Epithelial cell of prostate (primary cell): ENCODE data around the gene TMEM191C.
"Not testable (repeated sequence)": the region's sequence is repeated elsewhere in the genome, so short reads cannot be mapped to it uniquely, and the experiment has no call there.

Experiments used
- DNase-seq: peaks from one replicate; pipeline ENCODE4 v3.0.0-alpha.2; 2011; ENCODE audit warnings: low read depth, low spot score
- H3K27ac ChIP-seq: fragments of 450-650 bp; 2 replicates; pipeline ENCODE4 v1.5.1; 2017; ENCODE audit warnings: mild to moderate bottlenecking

The TMEM191C gene

DNA sequence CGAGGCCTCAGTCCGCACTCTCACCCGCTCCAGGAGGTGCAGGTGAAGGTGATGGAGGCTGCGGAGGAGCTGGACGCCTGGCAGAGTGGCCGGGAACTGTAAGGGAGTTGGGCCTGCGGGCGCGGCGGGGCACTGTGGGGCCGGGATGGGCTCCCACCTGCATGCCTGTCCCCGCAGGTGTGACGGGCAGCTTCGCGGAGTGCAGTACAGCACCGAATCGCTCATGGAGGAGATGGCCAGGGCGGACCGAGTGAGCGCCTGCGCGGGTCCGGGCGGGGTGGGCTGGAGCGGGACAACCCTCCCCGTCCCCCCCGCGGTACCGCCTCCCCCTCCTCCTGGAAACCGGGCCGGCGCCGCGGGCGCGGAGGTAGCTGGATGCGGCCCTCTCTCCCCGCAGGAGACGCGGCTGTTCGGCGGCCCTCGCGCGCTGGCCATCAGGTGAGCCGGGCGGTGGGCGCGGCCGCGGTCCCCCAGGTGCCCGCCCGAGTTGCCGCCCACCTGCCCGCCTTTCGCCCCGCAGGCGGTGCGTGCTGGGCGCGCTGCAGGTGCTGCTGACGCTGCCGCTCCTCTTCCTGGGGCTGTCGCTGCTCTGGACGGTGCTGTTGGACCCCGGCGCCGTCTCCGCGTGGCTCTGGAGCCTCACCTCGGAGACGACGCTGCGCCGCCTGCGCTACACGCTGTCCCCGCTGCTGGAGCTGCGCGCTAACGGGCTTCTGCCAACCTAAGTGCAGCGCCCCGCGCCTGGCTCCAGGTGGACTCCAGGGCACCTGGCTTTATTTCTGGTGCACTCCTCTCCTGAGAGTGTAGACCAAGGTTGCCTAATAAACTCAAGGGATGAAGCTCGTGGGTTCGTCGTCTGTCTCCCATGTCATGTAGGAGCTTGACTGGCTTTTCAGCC is 2.2 kb downstream of the TMEM191C start:
- not testable (repeated sequence) for H3K27ac ChIP-seq, DNase-seq

- H3K27ac ChIP-seq, DNase-seq: not testable (repeated sequence)
Measured at GRCh38 chr22:21472984-21473383, 5.8 kb downstream of the TMEM191C start.

- not testable (repeated sequence) for DNase-seq, H3K27ac ChIP-seq
Measured at GRCh38 chr22:21473664-21474063, 6.5 kb downstream of the TMEM191C start.

DNA sequence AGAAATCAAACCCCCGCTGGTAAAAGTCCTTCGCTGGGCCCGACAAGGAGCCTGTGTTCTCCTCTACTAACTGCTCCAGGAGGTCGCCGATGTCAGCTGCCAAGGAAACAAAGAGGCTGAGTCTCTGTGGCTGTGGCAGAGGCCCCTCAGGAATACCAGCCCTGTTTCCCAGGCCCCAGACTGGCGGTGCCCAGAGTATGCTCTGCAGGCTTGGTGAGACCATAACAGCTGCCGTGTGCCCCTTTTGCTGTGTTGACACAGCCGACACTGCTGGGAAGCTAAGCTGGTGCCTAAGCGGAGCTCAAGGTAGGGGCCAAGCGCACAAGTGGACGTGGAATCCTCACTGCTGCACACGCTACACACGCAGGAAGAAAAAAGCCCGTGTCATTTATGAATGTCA is 16.9 kb downstream of the TMEM191C start:
- not testable (repeated sequence) for H3K27ac ChIP-seq, DNase-seq

- H3K27ac ChIP-seq, DNase-seq: not testable (repeated sequence)
Measured at GRCh38 chr22:21487723-21488122, 20.5 kb downstream of the TMEM191C start.

DNA sequence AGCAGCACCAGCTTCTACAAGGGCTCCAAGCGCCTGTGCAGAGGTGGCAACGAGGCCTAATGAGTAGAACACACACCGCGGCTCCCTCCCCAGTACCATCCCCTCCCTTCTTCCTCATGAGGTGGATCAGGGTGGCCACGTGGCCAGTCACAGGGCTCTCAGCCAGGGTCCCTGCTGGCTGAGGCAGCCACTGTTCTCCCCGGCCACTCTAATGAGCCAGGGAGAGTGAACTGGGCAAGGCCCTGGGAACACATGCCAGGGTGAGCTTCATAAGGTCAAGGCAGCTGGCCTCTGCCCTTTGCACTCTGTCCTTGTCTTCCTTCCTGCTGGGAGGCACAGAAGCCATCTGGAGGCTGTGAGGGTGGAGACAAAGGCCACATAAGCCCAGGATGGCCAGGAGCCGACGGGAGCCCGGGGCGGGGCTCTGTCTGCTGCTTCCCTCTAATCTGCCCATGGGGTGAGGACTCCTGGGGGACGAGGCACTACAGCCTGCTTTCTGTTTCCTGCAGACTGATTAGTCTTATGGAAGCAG is 22.0 kb downstream of the TMEM191C start:
- DNase-seq: not testable (repeated sequence)

DNA sequence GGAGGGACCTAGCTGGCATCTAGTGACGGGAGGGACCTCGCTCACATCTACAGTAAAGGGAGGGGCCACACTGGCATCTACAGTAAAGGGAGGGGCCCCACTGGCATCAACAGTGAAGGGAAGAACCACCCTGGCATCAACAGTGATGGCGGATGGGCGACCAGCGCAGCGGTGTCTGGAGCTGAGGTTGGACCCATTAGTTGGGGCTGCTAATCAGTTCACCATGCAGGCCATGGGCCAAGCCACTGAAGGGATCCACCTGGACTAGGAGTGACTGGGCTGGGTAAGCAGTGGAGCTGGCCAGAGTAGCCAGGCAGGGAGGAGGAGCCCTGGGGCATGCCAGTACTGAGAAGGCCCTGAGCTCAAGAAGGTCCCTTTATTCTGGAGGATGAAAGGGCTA is 23.4 kb downstream of the TMEM191C start:
- not testable (repeated sequence) for DNase-seq, H3K27ac ChIP-seq

More for the DNA sequence above, 22.0 kb downstream of the TMEM191C start:
- H3K27ac ChIP-seq: not testable (repeated sequence)

DNA sequence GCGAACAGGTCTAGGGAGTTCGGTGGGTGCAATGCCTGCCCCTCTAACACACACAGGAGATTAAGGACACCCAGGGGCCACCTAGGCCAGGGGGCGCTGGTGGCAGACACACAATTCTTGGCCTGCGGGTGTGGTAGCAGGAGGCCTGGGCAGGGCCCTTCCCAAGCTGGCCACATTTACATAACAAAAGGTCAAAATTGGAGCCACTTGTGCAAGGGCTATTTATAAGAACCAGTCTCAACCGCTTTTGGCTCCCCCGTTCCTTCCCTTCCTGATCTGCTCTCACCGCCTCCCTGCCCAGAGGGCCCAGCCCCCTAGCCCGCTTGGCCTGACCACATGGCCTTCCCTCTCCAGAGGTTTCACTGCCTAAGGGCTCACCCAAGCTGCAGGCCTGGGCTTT is 25.1 kb downstream of the TMEM191C start:
- DNase-seq, H3K27ac ChIP-seq: not testable (repeated sequence)

DNA sequence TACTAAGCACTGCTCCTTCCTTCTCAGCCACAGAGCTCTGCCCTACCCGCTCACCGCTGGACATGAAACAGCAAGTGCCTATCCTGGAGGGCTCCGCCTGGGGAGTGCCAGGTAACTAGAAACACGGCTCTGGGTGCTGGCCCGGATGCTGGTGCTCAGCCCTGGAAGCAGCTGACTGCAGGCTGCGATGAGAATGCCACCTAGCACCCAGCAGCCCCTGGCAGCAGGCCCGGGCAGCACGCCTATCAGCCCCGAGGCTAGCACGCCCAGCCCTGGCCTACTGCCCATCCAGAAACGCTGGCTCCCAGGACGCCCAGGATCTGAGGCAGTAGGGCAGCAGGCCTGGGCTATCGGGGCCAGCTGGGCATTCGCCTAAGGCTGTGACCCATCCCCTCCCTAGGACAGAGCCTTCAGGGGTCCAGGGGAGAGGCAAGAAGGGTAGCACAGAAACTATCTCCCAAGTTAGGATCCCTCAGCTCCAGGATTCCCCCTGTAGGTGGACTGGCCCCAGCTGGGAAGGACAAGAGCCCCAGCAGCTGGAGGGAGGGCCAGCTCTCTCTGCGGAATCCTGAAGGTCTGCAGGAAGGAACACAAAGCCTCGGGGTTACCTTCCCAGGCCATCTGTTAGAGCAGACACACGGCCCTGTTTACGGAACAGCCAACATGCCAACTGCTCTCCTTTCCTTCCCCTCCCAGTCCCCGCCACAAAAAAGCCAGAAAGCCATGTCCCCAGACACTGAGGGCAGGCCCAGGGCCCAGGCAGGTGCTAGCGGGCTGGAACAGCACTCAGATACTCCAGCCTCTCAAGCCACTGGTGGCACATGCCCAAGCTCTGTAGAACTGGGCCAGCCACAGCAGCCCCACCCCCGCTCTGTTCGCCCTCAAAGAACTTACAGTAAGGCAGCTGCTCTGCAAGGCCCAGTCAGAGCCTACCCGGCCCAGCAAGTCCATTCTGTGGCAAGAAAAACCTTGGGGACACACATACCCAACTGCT is 26.9 kb downstream of the TMEM191C start:
- H3K27ac ChIP-seq, DNase-seq: not testable (repeated sequence)

- not testable (repeated sequence) for DNase-seq, H3K27ac ChIP-seq
Measured at GRCh38 chr22:21497984-21498383, 30.8 kb downstream of the TMEM191C start.

DNA sequence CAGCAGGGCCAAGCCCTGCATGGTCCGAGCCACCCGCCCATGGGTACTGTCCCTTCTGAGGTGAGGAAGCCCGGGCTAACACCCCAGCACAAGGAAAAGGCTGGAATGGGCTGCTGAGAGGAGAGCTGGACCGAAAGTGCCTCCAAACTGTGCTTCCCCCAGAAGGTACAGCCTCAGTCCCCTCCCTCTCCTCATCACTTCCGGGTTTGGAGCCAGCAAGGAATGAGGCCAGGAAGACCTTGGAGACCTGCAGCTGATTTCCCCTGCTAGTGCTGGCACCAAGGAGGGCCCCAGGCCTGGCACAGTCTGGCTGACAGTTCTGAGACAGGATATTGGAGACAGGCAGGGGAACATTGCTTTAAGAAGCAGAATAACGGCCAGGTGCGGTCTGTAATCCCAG is 31.3 kb downstream of the TMEM191C start:
- not testable (repeated sequence) for DNase-seq, H3K27ac ChIP-seq

DNA sequence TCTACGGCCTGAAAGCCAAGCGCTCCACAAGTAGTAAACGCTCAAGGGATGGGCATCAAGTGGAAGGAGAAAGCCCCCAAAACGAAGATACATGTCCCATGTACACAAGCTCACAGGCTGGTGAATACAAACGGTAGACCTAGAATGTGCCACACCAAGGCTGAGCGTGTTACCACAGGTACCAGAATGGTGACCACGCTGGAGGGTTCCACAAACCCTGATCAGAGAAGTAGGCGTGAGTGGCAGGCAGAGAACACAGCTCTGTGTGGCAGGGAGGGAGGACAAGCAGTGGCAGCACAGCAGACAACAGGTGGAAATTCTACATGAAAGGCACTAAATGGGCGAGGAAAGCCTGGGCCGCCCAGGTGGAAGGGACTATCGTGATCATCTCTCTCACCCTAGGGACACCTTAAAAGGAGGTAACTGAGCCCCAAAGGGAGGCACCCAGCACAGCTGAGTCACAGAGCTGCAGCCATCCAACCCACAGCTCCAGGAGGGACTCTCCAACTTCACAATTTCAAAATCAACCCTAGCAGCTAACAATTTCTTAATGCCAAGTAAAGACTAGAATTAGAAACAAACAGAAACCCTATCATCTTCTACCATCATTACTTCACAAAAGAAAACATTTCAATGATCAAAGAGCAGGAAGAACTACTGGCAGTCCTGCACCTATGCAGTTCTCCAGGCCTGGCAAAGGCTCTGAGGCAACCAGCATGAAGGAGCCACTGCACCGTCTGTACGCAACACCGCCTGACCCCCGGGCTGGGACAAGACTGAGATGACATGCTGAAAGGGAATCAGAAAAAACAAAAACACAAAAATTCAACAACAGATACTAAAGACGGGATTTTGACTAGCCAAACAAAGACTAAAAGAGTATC is 32.7 kb downstream of the TMEM191C start:
- not testable (repeated sequence) for DNase-seq

DNA sequence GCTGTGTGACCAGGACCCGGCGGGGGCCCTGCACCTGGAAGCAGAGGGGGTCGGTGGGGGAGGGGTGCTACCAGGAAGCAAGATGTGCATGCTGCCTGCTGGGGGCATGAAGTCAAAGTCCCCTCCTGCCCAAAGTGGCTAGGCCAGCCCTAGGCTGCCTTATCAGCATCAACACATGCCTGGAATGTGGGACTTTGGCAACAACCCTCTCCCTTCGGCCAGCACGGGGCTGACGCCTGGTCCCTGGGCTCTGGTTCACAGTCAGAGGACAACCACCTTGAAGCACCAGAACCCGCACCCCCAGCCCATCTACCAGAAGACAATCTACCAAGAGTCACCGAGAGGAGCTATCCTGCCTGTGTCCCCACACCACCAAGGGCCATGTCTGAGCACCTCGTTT is 43.2 kb downstream of the TMEM191C start:
- H3K27ac ChIP-seq, DNase-seq: not testable (repeated sequence)

More for the DNA sequence above, 32.7 kb downstream of the TMEM191C start:
- H3K27ac ChIP-seq: not testable (repeated sequence)

- H3K27ac ChIP-seq, DNase-seq: not testable (repeated sequence)
Measured at GRCh38 chr22:21512022-21512421, 44.8 kb downstream of the TMEM191C start.

DNA sequence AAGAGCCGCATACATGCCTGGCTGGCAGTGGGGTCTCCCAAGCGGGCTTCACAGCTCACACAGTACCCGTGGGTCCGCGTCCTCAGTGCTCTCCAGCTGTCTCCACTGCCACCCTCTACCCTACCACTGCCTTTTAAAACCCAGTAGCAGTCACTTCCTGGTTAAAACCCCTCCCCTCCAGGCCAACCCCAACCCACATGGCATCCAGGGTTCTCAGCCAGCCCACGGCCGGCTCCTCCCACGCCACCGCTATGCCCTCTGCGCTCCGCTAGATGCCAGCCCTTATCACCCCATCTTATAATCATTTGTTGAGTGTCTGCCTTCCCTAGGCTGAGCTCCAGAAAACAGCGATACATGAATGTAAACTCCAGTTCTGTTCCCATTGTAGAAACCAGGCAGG is 46.9 kb downstream of the TMEM191C start:
- not testable (repeated sequence) for H3K27ac ChIP-seq, DNase-seq

- not testable (repeated sequence) for DNase-seq, H3K27ac ChIP-seq
Measured at GRCh38 chr22:21515234-21515633, 48.0 kb downstream of the TMEM191C start.

DNA sequence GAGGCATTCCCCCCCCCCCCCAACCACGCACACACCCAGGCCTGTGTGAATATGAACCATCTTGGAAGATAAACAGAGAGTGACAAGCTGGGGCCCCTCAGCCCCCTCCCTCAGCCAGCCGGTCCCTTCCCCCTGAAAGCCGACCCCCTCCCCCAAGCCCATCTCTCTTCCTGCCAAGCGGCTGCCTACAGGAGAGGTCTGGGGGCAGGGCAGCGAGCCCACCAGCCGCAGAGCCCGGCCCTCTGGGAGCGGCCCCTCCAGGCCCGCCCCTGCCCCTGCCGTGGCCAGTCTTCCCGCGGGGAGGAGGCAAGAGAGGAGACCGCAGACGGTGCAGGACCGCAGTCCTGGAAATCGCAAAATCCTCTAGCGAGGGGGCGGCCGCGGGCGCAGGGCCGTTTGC is 49.3 kb downstream of the TMEM191C start:
- not testable (repeated sequence) for DNase-seq, H3K27ac ChIP-seq

- H3K27ac ChIP-seq, DNase-seq: not testable (repeated sequence)
Measured at GRCh38 chr22:21516970-21517764, 50.0 kb downstream of the TMEM191C start.
